Urothelium cell line (cell line): ENCODE measurements around the gene ANKRD6.

Source experiments
- DNase-seq: peaks from one replicate; pipeline ENCODE4 v3.0.0; 2011; ENCODE audit warnings: low spot score, mixed read lengths
- FAIRE-seq: peaks from 2 replicates; lab custom pipeline; 2011; peaks lifted over from hg19 to GRCh38; lab: Jason Lieb, UNC

ANKRD6 gene

DNA sequence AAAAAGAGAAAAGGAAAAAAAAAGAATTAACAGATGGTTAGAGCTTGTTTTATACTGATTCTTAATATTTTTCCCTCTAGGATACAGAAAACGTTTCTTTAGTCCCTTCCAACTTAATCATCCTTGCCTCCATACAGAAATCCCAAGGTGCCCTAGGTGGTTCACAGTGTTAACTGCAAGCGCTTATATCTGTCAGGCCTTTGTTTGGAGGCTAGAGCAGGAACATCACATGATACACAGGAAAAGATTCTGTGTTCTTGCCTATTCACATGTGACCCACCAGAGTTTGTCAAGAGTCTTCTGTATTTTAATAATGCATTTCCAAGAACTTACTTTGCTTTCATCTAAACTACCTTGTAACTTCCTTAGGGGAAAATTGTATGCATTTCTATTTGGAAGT is 31.3 kb downstream of the ANKRD6 start:
- DNase-seq (no peak), FAIRE-seq (no peak)

GRCh38 chr6:89467437-89467836 is 34.5 kb downstream of the ANKRD6 start:
- FAIRE-seq (no peak), DNase-seq (no peak)

DNA sequence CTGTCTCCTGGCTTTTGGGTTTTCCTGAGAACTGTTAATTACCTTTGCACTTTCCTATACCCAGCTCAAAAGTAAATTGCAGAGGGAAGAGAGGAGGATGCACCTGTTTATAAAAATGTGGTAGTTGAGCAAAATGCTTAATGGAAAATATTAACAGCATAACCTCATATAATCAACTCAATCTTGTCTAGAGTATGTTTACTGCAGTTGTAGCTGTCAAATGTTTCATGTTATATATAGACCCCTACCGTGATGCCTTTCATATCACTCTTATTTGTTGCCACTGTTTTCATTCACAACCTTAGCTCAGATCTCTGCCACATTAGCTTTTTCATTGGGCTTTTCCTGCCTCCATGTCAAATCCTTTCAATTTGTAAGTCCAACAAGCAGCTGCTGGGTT is 36.0 kb downstream of the ANKRD6 start:
- FAIRE-seq (no peak), DNase-seq (no peak)

DNA sequence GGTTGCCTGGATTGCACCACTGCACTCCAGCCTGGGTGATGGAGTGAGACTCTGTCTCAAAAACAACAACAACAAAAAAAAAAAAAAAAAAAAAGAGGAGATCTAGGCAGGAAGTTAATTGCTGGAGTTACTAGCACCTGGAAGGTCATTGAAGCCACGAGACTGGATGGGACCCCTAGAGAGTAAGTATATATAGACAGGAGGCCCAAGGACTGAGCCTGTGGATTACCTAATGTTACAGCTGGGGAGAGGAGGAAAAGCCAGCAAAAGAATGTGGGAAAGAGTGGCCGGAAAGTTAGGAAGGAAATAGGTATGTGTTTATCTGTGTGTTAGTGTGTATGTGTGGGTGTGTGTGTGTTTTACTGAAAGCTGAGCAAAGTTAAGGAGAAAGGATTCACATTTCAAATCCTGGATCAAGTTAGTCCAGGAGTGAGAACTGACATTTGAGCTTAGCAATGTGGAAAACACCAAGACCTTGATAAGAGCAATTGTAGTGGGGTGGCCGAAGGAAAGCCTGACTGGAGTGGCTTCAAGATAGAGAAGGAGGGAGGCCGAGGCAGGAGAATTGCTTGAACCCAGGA is 38.4 kb downstream of the ANKRD6 start:
- DNase-seq (no peak), FAIRE-seq (no peak)

DNA sequence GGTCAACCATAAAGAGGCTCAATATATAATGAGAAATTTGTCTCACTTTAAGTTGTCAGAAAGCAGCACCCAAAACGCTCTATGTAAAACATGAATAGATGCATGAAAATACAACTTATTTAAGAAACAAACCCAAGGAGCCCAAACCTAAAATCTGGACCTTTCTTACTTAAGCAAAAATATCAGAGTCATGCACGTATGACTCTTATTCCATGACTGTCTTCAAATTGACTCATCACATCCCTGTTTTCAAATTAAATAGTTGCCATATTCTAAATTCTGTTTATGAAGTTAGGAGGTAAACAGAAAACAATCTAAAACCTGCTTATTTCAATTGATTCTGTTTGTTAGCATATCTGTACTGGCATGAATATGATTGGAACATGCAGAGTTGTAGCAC is 42.1 kb downstream of the ANKRD6 start:
- no peak for DNase-seq
- no peak for FAIRE-seq

GRCh38 chr6:89475634-89476033 is 42.7 kb downstream of the ANKRD6 start:
- no peak for DNase-seq

DNA sequence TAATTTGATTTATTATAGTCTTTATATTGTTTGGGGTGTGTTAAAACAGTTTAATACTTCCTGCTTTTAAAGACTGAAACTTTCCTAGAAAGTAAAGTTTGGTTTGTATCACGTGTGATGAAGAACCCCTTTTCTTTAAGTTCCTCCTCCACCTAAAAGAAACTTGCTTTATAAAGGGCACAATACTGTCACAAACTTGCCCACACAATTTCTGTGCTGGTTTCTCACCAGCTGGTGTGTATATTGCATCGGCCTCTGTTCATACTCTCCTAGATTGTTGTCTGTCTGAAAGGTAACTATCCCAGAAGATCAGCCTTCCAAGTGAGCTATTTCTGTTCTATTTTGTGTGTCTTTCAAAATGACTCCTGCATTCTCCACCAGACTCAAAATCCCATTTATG is 46.9 kb downstream of the ANKRD6 start:
- DNase-seq (no peak), FAIRE-seq (no peak)

More at GRCh38 chr6:89475634-89476033, 42.7 kb downstream of the ANKRD6 start:
- FAIRE-seq: no peak

GRCh38 chr6:89481695-89482094 is 48.7 kb downstream of the ANKRD6 start:
- DNase-seq (no peak), FAIRE-seq (no peak)

DNA sequence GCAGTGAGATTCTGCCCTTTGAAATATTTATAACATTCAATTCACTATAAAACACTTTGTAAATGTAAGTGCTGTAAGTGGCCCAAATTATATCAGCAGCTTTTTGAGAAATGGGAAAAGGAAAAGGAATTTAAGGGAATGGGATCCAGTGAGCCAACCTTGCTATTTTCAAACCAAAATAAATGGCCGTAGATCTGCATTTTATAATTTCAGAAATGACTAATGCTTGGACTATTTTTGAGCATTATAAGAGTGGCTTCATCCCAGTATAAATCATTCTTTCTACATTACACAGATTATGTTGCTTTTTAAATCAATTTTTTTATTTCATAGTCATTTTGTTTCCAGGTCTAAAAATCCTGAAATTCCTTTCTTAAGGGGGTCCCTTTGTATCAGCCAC is 49.2 kb downstream of the ANKRD6 start:
- FAIRE-seq: no peak
- no peak for DNase-seq

DNA sequence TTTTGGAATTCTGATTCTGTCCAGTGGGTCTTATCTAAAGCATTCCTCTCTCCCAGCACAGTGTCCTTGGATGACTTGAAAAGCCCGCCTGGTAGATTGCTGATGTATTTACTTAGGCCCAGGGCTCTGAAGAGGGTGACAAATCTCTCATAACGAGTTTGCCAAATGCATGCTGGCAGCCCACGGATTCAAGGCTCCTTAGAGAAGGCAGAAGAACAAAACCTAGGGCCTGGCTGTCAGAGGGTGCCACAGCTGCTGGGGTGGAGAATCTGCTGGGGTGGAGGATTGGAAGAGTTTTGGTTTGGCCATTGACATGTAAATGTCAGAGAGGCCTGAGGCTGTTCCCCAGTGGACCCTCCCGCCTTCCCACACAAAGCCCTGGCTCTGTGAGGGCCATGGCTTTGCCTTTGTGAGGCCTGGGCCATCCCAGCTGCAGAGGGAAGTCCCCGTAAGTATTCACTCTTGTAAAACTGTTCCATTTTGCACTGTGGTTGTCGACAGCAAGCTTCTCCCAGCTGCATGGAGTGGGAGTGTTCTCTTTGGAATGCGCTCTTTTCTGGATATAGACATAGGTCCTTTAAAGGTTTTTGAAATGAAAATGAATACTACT is 50.3 kb downstream of the ANKRD6 start:
- FAIRE-seq (no peak), DNase-seq (no peak)

DNA sequence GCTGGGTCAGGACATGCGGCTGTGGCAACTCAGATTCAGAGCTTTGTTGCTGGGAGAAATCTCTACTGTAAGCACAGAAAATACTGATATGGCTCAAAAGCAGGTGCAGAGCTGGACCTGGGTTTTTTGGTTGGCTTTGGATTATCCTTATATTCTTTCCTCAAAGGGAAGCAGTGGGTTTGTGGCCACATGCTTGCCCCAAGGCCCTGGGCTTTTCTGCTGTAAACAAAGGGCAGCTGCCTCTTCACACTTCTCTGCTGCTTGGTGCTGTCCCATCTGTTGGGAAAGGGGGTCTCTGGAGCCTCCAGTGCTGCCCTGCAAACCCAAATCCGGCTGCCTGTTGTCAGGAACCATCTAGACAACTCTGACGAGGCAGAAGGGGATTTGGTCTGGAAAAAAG is 52.4 kb downstream of the ANKRD6 start:
- no peak for FAIRE-seq
- no peak for DNase-seq

GRCh38 chr6:89487864-89488263 is 54.9 kb downstream of the ANKRD6 start:
- FAIRE-seq: no peak
- no peak for DNase-seq

DNA sequence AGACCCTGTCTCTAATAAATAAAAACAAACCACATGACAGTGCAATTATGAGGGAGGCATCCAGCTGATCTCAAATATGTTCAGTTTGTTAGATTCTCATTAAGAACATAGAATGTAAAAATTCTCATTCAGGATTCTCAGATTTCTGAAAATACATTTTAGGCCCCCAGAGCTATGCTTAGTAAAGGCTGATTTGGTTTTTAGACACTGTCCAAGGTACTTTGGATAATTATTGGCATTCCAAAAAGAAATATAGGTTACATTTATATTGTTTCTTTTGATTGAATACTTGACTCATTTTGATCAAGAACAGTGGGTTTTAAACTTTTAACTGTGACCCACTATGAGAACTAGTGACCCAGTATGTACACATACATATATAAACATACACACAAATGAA is 55.5 kb downstream of the ANKRD6 start:
- DNase-seq (no peak), FAIRE-seq (no peak)

DNA sequence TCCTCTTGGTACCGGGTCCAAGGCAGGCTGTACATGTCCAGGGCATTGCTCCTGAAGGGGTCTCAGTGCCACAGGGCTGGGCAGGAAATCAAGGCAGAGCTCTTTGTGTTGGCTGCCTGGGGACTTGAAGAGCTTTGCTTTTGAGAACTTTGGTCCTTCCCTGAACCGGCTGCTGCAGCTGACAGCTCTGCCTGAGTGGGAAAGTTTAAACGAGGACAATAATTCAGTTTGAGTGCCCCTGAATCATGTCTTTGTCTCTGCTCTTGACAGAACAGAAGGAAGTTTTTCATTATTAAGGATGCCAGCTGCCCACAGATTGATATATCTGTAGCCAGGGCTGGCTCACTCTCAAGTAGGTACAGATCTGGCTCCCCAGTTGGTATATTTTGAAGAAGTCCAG is 56.1 kb downstream of the ANKRD6 start:
- no peak for DNase-seq
- no peak for FAIRE-seq

DNA sequence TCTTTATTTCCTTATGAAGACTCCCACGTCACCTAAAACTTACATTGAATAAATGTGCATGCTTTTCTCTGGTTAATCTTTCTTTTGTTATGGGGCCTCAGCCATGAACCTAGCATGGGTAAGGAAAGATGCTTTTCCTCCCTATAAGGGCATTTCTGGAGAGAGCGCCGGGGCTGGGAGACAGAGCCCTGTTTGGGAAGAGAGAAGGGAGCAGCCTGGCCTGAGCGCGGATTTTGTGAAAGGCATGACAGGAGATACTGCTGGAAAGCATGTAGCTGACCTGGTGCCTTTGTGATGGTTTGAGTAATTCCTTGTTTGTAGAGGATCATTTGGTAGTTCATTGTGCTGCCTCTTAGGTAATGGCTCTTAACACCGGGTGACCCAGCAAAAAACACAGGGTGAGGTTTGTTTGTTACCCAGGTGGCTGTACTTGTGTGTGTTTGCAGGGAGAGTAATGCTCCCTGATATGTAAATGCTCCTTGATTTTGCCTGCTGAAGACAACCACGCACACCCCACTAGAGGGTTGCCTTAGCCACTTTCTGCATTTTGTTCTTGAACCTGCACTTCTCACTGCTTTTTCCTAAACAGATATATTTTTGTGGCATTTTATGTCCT is 59.2 kb downstream of the ANKRD6 start:
- no peak for FAIRE-seq
- no peak for DNase-seq

GRCh38 chr6:89494131-89494793 is 61.3 kb downstream of the ANKRD6 start:
- FAIRE-seq (no peak), DNase-seq (no peak)

DNA sequence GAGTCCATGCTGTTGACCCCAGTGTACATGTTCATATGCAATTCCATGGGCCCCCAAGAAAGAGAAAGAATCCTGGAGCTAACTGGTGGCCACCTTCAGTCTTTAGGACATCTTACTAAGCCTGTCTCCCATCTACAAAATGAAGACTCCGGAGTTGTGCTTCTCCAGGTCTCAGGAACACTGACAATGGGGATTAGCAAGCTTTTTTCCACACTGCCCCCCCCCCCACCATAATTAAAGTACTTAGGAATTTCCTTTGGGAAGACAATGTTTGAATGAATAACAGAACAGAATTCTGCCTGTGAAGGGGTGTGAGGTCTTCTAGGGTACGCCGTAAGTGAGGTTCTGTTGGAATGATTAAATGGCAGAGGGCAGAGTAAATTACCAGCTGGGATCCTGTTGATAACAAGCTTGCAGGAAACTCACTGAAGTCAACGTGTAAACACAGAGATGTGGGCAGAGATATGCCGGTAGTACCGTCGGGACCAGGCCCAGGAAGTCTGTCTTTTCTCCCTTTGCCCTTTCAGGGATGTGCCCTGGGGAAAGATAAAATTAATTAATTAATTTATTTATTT is 63.1 kb downstream of the ANKRD6 start:
- DNase-seq (no peak), FAIRE-seq (no peak)

GRCh38 chr6:89500611-89501010 is 67.7 kb downstream of the ANKRD6 start:
- DNase-seq: no peak
- FAIRE-seq: no peak

- no peak for FAIRE-seq
- no peak for DNase-seq
Observed at GRCh38 chr6:89501222-89501621, 68.3 kb downstream of the ANKRD6 start.

- no peak for FAIRE-seq
Observed at GRCh38 chr6:89501753-89502152, 68.8 kb downstream of the ANKRD6 start.

GRCh38 chr6:89503641-89504040 is 70.7 kb downstream of the ANKRD6 start:
- DNase-seq (no peak), FAIRE-seq (no peak)

More at GRCh38 chr6:89501753-89502152, 68.8 kb downstream of the ANKRD6 start:
- DNase-seq: no peak

DNA sequence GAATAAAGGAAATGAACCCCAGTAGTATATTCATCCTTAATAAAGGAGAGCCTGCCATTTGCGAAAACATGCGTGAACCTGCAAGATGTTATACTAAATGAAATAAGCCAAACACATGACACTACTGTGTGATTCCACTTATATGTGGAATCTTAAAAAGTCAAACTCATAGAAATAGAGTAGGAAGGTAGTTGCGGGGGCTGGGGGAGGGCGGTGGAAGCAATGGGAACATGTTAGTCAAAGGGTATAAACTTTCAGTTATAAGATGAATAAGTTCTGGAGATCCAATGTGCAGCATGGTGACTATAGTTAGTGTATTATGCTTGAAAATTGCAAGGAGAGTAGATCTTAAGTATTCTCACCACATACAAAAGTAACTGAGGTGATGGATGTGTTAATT is 72.9 kb downstream of the ANKRD6 start:
- FAIRE-seq (no peak), DNase-seq (no peak)
